CD1c-positive myeloid dendritic cell (primary cell): ENCODE data around the gene AGXT2.
"Not testable (repeated sequence)": the region's sequence is repeated elsewhere in the genome, so short reads cannot be mapped to it uniquely, and the experiment has no call there.

Experiments
- DNase-seq: peaks from one replicate; pipeline ENCODE4 v3.0.0-alpha.2; 2016; ENCODE audit errors: extremely low spot score

AGXT2 gene

GRCh38 chr5:35056686-35057085 lies 8.9 kb upstream of the AGXT2 start:
- no peak for DNase-seq

GRCh38 chr5:35052838-35053237 lies 5.1 kb upstream of the AGXT2 start:
- DNase-seq: no peak

- DNase-seq: no peak
Observed at GRCh38 chr5:35050541-35051126, 2.9 kb upstream of the AGXT2 start.

GRCh38 chr5:35048910-35049309 lies 1.2 kb upstream of the AGXT2 start:
- DNase-seq: no peak

GRCh38 chr5:35046774-35047173 lies 975 bp downstream of the AGXT2 start:
- DNase-seq: no peak

GRCh38 chr5:35045280-35045679 lies 2.5 kb downstream of the AGXT2 start:
- DNase-seq: no peak

GRCh38 chr5:35044649-35045048 lies 3.1 kb downstream of the AGXT2 start:
- DNase-seq: no peak

GRCh38 chr5:35042781-35043180 lies 5.0 kb downstream of the AGXT2 start:
- no peak for DNase-seq

GRCh38 chr5:35041261-35041660 lies 6.5 kb downstream of the AGXT2 start:
- DNase-seq: no peak

GRCh38 chr5:35038891-35039290 lies 8.9 kb downstream of the AGXT2 start:
- DNase-seq: no peak

- no peak for DNase-seq
Observed at GRCh38 chr5:35036536-35036935, 11.2 kb downstream of the AGXT2 start.

GRCh38 chr5:35035929-35036328 lies 11.8 kb downstream of the AGXT2 start:
- not testable (repeated sequence) for DNase-seq

- DNase-seq: no peak
Observed at GRCh38 chr5:35035271-35035670, 12.5 kb downstream of the AGXT2 start.

- no peak for DNase-seq
Observed at GRCh38 chr5:35032356-35032755, 15.4 kb downstream of the AGXT2 start.

- DNase-seq: no peak
Observed at GRCh38 chr5:35031276-35031675, 16.5 kb downstream of the AGXT2 start.

GRCh38 chr5:35030426-35031100 lies 17.2 kb downstream of the AGXT2 start:
- DNase-seq: no peak

- no peak for DNase-seq
Observed at GRCh38 chr5:35029333-35029732, 18.4 kb downstream of the AGXT2 start.

GRCh38 chr5:35026941-35027340 lies 20.8 kb downstream of the AGXT2 start:
- no peak for DNase-seq

- no peak for DNase-seq
Observed at GRCh38 chr5:35026280-35026840, 21.4 kb downstream of the AGXT2 start.

GRCh38 chr5:35024911-35025510 lies 22.7 kb downstream of the AGXT2 start:
- no peak for DNase-seq

GRCh38 chr5:35023391-35024178 lies 24.2 kb downstream of the AGXT2 start:
- DNase-seq: no peak
